Right lung (tissue), 5 donors: ENCODE data around the gene FLNB. TPM values are rescaled to one million over a fixed set of nuclear protein-coding genes. Genes with fewer than 3 reads are reported as not detected.
A peak's percentile ranks its signal among the peaks of the same experiment; 100 is the strongest.

Experiments used
- DNase-seq, 2 donors: peaks; one replicate each; pipeline ENCODE4 v3.0.0-alpha.2; 2013
- polyA plus RNA-seq, 5 donors: library from polyadenylated mRNA; unstranded; fragments of 120-200 nt; gene quantifications; one replicate each; pipeline versions ENCODE4 v1.2.1 to v1.2.3, GENCODE V29; 2013; ENCODE audit warnings: inconsistent platforms in 1 of 5, low replicate concordance in 1 of 5; ENCODE audit not compliant: insufficient read length in 5 of 5, insufficient read depth in 1 of 5

FLNB gene
- polyA plus RNA-seq, 5 donors, result 80.3 to 103 (median 83.0) TPM

DNA sequence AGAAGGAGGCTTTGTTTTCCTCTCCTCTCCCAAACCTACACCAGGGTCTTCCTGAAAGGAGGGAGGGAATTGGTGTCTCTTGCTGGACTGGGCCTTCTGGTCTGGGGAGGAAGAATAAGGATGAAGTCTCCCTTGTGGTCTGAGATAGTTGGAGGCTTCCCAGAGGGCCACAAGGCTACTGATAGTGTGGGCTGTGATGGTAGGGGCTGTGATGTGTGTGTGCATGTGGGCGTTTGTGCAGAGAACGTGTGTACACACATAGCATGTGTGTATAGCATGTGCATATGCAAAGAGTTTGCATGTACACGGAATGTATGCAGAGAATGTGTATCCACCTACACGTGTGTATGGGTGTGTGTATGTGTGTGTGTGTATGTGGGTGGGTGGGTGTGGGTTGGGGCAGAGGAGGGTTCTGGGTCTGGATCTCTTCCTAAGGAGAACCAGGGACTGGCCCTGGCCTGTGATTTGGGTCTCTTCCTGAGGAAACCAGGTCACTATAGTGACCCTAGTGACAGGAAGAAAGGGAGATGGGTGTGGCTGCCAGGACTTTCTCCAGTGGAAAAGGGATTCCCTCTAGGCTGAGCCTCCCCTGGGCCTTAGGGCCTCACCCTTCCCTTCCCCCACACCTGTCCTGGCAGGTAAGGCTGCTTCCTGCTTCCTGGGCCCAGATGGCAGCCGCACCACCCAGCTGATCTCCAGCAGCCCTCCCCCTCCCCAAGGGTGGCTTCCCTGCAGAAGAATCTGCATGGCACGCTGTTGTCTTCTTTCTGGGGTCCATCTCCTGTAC lies 1.7 kb downstream of the FLNB start:
- no peak for DNase-seq

DNA sequence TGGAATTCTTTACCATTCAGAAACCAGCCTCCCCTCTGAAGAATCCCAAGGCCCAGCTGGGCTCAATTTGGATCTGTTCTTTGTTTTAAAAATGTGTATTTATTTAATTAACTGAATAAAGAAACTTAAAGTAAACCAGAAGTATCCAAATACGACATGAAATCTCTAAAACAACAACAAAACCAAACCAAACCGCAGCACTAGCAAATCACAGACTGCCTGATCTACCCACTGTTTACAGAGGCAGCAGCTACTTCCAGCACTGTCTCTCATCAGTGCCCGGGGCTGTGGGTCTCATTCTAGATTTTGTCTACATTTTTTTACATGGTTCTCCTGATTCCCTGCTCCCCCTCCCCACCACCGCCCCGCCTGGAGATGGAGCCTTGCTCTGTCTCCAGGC lies 2.3 kb downstream of the FLNB start:
- DNase-seq, result no peak

DNA sequence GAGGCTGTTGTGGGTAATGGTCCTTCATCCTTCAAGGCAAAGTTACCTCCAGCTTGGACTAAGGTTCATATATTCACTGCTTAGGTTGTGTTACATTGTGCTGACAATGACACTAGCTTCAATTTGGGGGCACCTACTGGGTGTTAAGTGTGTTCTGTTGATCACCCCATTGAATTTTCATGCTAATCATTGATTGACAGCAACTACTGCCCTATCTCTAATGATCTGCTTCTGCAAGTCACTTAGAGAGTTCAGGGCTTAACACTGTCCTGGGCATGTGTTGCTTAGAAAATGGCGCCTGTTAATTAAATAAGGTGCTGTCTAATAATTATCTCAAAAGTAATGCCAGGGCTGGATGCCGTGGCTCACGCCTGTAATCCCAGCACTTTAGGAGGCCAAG lies 3.4 kb downstream of the FLNB start:
- DNase-seq, result no peak

DNA sequence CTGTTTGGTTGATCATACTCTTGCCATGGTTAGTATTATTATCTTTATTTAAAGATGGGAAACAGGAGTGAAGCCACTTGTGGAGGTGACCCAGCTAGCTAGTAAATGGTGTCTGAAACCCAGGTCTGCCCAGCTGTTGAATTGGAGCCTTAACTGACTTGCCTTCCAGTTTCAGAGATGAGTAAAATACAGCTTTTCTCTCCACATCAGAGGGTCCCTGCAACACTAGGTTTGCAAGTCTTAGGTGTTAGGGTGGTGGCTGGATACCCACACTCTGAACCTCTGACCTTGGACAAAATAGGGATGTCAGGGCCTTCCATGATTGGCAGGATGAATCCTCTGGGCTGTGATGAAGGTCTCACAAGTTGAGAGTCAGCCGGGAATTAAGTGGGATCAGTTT lies 4.1 kb downstream of the FLNB start:
- DNase-seq, result no peak

DNA sequence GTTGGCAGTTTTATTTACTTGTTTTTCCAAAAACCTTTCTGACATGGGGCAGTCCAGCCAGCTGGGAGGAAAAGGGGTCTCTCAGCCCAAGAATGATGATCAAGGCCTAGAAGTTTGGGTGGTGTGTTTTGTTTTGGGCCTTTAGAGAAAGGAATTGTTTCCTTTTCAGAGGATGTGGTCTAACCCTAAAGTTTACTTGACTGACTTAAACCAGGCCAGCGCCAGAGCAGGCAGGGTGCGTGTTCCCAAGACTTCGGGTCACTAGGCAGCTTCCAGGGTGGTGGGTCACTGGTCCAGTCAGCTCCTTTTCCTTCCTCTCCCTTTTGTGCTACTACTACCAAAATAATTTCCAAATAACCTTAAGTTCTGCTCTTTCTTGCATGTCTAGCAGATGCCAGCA lies 4.9 kb downstream of the FLNB start:
- no peak for DNase-seq

DNA sequence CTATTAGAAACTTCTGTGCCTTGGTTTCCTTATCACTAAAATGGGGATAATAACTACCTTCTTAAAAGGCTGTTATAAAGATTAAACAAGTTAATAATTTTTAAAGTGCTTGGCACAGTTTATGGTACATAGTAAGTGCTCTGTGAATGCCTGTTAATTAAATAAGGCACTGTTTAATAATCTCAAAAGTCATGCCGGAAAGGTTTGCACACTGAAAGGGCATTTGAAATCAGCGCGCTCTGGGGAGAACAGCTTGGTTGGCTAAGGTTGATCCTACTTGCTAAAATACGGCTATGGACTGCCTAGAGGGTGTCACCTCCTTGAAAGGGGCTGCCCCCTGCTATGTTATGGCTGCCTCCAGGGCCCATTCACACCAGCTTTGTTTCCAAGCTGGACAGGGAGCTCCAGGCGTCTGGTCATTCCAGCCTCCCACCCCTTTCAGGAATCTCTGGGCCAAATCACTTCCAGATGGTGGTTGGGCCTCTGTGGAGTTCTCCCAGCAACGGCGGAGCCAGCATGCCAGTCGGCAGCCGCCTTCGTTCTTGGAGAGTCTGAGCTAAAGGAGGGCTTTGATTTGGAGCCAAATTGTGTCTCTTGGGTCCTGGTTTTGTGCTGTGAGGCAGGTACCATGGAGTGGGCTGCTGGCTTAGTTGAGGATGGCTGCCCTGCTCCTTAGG lies 5.9 kb downstream of the FLNB start:
- DNase-seq, result no peak

DNA sequence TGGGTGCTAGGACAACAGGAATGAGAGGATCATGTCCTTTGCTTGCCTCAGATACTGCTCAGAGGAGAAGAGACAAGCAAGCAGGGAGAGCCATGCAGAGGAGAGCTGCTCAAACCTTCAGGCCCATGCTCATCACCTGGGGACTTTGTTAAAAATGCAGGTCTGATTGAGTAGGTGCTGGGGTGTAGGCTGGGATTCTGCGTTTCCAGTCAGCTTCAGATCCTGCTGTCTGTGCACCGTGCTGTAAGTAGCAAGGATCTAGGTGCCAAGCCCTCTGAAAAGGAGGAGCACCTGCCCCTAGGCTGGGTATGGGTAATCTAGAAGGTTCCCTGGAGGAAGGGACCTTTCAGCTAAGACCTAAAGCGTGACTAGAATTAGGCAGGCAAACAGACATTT lies 7.3 kb downstream of the FLNB start:
- DNase-seq, result no peak

DNA sequence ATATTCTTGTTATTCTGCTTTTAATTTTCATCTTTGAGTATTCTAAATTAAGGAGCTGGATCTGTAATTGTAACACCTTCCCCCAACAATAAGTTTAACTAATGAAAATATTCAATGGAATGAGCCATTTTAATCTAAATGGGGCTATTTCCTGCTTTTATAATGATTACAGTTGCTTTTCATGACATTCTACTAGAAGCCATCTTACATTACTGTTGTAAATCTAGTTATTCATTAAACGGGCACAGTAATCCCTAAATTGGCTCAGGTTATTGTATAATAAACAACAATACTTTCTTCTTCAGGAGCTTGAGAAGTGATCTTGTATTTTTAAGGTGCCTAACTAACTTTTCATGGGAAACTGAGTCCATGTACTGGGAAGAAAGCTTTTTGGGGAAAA lies 8.5 kb downstream of the FLNB start:
- no peak for DNase-seq

DNA sequence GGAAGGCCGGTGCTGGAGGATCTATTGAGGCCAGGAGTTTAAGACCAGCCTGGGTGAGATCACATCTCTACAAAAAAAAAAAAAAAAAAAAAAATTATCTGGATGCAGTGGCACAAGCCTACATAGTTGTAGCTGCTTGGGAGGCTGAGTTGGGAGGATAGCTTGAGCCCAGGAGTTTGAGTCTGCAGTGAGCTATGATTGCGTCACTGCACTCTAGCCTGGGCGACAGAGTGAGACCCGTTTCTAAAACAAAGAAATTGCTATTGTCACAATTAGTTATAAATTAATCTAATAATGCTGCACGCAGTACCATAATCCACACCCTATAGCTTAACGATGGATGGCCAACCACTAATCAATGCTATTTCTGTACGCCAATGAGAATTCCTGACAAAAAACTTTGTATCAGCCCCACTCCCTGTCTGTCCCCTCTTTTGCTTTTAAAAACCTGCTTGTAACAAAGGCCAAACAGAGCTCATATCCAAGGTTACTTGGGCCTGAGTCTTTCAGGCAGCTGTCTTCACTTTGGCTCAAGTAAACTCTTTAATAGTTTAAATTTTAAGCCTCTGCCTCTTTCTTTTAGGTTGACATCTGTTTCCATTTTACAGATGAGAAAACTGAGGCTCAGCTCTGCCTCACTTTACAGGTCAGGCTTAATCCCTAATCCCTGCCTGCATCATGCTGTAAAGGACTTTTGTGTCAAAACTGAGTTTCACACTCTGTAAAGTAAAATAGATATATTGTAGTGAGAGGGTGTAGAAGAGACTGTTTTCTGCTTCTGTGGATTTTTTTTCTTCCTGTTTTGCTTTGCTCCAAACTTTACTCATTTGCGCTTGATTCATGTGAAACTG lies 10.9 kb downstream of the FLNB start:
- DNase-seq, result no peak

DNA sequence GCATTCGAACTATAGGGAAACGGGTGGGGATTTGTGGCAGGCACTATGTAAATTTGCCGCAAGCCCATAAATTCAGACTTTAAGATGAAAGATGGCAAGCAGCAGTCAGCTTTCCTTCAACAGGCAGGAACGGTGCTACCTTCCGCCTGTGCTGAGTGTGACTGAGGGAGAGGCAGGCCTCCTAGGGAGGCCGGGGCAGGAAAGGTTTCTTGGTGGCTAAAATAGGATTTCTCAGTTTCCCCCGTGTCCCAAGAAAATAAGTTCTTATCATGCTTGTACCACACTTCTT lies 12.5 kb downstream of the FLNB start:
- DNase-seq, result no peak

DNA sequence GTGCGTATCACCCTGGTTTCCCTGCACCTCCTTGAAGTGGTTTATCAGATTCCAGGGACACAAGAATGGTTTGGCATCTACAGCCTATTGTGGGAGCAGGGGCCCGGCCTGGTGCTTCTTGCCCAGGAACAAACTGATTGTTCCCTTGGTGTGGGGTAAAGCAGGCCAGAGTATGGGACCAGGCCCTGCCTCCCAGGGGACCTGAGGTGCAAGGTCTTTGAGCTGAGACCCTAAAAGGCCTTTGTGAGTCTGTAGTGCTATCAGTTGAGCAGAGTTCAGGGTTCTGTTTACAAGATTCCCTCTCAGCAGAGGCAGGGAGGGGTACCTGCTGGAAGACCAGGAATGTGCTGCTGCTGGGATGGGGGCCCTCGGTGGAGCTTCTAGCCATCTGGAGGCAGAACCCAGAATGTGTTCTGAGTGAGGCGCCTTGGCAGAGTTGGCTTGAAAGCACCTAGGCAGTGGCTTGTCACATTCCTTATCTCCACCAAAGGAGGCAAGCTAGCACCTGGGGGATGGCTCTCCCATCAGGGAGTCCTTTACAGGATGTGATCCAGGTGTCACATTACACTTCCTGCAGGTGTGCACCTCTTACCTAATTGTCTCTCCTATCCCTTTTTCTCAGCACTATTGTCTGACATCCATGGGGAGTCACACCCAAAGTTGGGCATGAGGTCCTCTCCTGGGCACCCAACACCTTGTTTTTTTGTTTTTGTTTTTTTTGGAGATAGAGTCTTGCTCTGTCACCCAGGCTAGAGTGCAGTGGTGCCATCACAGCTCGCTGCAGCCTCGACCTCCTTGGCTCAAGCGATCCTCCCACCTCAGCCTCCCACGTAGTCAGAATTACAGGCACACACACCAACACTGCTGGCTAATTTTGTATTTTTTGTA lies 13.1 kb downstream of the FLNB start:
- no peak for DNase-seq

DNA sequence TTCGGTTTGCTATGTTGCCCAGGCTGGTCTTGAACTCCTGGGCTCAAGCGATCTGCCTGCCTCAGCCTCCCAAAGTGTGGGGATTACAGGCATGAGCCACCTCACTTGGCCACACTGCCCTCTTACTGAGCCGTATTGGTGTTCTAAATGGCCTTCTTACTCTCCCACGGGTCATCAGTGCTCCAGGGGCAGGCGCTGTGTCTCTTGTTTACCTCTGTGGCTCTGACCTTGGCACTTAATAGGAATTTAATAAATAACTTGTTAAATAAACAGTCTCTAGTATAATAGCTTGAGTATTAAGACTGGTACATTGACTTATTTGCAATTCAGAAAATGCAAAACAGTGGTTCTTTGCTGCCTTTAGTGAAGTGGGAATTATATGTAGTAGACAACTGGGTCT lies 13.7 kb downstream of the FLNB start:
- DNase-seq, result no peak

DNA sequence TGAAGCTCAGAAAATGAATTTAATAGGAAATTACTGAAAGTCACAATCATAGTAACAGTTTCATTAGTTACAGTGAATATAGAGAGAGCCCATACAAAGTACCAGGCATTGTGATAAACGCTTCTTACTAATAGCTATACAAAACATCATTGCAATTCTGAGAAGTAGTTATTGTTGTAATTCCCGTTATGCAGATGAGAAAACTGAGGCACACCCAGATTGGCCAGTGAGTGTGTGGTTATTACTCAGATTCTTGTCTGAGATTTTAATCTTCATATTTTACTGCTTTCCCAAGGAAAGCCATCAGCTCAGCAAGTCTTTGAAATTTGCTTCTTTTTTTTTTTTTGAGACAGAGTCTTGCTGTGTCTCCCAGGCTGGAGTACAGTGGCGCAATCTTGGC lies 14.3 kb downstream of the FLNB start:
- DNase-seq, result no peak

DNA sequence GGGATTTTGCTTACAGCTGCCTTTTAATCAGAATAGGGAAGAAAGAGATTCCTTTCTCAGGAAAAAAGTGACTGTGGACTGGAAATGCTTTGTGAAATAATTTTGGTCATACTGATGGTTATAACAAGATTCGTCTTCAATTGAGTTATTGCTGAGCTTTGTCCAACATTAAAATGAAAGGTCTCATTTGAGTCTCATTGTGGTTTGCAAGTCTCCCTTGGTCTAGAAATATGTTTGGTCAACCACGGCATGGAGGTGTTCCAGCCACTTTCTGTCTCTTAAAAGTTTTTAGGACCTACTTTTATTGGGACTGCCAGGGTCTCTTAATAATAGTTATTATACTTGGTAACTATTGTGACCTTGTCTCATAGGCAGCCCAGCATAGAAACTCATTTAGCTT lies 15.3 kb downstream of the FLNB start:
- DNase-seq, result no peak

DNA sequence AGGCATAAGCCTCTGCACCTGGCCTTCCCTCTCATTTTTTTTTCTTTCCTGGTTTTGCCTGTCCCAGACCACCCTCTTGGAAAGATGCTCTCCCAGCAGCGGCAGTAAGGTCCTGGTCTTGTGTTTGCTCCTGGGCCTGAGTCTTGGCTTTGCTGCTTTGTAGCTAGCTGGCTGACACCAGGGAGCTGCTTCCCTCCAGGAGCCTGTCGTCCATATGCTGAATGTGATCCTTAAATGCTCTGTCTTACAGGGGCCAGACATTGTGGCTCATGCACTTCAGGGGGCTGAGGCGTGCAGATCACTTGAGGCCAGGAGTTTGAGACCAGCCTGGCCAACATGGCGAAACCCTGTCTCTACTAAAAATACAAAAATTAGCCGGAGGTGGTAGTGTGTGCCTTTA lies 17.2 kb downstream of the FLNB start:
- DNase-seq, result no peak

DNA sequence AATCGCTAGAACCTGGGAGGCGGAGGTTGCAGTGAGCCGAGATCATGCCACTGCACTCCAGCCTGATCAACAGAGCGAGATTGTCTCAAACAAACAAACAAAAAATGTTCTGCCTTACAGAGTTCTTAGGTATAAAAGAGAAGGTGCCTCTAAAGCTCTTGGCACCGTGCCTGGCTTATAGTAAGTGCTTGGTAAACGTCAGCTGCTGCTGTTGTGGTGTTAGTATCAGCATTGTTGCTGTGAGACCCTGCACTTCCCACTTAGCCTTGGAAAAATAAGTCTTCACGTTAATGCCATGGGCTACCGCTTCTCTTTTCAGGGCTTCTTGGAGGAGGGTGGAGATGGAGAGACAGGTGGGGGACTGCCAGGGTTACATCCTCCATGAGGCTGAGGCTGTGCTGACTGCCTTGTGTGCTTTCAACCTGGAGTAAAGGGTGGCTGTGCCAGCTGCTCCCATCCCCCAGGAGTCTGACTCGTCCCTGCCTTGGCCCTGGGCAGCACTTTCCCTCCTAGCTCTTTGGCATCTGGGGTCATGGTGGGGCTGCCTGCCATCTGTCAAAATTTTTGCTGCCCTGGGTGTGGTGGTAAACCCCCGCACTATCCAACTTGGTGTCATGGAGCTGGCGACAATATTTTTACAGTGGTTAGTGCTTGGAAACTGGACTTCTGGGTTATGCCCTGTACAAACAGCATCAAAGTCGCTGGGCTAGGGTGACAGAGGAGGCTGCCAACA lies 17.8 kb downstream of the FLNB start:
- peak in 1 of 2 donors; percentile 64 for DNase-seq

DNA sequence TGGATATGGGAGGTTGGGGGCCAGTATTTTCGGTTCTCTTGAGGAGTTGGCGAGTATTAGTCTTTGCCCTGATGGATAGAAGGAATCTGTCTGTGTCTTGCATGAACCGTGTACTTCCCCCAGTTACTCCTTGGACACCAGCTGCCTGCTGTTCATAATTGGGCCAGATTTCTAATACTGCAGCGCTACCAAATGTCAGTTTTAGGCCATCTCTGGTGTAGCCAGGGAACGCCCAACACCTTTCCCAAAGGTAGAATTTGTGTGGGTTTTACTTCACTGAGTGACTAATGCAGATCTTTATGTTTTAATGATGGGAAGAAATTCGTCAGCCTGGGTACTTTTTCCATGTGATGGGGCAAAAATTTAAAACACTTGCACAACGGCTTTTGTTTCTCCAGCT lies 18.4 kb downstream of the FLNB start:
- no peak for DNase-seq

DNA sequence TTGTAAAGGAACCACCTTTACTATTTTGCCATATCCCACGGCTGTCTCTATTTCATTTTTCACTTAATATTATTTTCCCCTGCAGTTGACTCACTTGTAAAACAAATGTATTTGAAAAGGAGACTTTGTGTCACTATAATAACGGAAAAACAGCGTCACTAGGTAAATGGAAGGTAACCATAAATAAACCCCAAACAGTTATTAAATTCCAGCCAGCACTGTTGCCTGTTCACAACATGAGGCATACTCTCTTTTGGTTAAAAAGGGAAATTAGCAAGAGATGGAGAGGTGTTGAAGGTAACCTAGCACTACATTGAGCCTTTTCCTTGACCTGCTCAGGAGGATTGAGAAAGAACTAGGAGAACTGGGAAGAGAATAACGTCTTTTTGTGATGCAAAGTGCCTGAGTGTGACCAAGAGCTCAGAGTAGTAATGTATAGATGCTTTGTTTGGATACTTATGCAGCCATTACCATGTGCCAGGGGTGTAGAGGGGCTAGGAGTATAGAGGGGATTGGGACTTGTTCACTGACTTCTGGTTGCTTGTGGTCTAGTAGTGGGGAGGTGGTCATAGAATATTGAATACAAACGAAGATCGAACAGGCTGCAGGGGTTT lies 19.6 kb downstream of the FLNB start:
- no peak for DNase-seq

DNA sequence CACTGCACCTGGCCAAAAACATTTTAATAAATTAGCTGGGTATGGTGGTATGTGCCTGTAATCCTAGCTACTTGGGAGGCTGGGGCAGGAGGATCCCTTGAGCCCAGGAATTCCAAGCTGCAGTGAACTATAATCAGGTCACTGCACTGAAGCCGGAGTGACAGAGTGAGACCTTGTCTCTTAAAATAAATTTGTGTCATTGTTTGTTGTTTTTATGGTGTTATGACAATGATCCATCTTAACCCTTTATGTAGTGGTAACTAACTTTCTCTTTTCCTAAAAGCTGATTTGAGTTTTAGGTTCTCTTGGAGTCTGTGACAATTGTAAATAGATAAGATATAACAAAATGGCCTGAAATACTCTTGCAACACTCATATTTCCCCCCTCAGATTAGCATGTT lies 20.7 kb downstream of the FLNB start:
- DNase-seq, result no peak

DNA sequence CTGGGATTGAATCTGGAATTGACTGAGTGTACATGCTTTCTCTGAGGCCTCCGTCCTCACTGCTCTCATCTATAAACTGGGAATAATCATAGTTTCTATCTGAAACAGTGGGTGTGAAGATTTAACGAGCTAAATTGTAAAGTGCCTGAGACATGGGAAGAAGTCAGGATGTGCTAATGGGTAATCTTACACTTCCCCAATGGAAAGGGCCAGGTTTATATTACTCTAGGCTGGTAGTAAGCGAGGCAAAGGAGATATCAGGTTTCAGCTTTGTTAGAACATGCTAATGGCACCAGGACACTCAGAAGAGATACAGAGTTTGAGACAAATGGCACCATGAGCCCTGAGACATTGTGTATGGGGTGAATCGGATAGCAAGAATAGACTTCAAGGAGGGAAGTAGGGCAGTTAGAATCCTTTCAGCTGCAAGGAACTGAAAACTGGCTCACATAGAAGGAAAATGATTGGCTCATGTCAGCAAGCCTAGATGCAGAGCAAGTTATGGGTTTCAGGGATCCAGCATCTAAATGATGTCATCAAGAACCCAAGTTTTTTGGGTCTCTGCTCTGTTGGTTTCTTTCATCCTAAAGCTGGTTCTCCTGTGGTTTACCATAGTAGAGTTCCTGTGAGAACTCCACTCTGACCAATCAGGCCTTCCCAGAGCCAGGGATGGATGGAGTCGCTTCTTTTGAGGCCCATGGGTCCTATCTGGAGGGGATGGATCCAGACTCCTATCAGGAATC lies 21.8 kb downstream of the FLNB start:
- no peak for DNase-seq
